Hematopoietic multipotent progenitor cell treated with erythropoietin and hydrocortisone succinate and interleukin-3 and kit ligand, for 6 days (in vitro differentiated cells): ENCODE measurements around the gene NPTXR.

Experiments
- DNase-seq: peaks from one replicate; pipeline ENCODE4 v3.0.0-alpha.2; 2015

Gene NPTXR

GRCh38 chr22:38843657-38844314 is at the start of gene NPTXR:
Gene NPTXR (minus strand): TSS chr22:38844028.
- peak; percentile 52 for DNase-seq

- no peak for DNase-seq
These were observed 47.4 kb upstream of the NPTXR start for GRCh38 chr22:38891256-38891655.

GRCh38 chr22:38890377-38890776 is 46.5 kb upstream of the NPTXR start:
- DNase-seq = no peak

GRCh38 chr22:38886333-38886732 is 42.5 kb upstream of the NPTXR start:
- DNase-seq = no peak

- no peak for DNase-seq
These were observed 39.3 kb upstream of the NPTXR start for GRCh38 chr22:38882972-38883622.

- no peak for DNase-seq
These were observed 38.4 kb upstream of the NPTXR start for GRCh38 chr22:38881997-38882879.

- DNase-seq = no peak
These were observed 37.6 kb upstream of the NPTXR start for GRCh38 chr22:38881464-38881871.

GRCh38 chr22:38879961-38880360 is 36.1 kb upstream of the NPTXR start:
- no peak for DNase-seq

- no peak for DNase-seq
These were observed 35.4 kb upstream of the NPTXR start for GRCh38 chr22:38879108-38879729.

GRCh38 chr22:38878001-38878400 is 34.2 kb upstream of the NPTXR start:
- no peak for DNase-seq

GRCh38 chr22:38874529-38875222 is 30.8 kb upstream of the NPTXR start:
- DNase-seq = no peak

- DNase-seq = no peak
These were observed 29.9 kb upstream of the NPTXR start for GRCh38 chr22:38873469-38874411.

- peak; percentile 36 for DNase-seq
These were observed 29.0 kb upstream of the NPTXR start for GRCh38 chr22:38872831-38873248.

- peak; percentile 95 for DNase-seq
These were observed 28.5 kb upstream of the NPTXR start, which contains the start of gene CBX6 for GRCh38 chr22:38872172-38872830. Gene CBX6 (minus strand): TSS chr22:38872216. CDS start chr22:38872190, 26 bp downstream.

GRCh38 chr22:38871360-38872171 is 27.7 kb upstream of the NPTXR start:
- DNase-seq = peak; percentile 22

- DNase-seq = peak; percentile 18
These were observed 27.0 kb upstream of the NPTXR start for GRCh38 chr22:38870791-38871359.

GRCh38 chr22:38870312-38870741 is 26.5 kb upstream of the NPTXR start:
- DNase-seq = peak; percentile 94

GRCh38 chr22:38869663-38870062 is 25.8 kb upstream of the NPTXR start:
- DNase-seq = no peak

- peak; percentile 90 for DNase-seq
These were observed 25.1 kb upstream of the NPTXR start for GRCh38 chr22:38868886-38869381.
